ENCODE data around the gene LTBP2. TPM values are rescaled to one million over a fixed set of nuclear protein-coding genes. Genes with fewer than 3 reads are reported as not detected.

Gene LTBP2
- total and polyA plus RNA-seq, 2 experiments from 2014 or later, result 73.5 to 456 TPM

DNA sequence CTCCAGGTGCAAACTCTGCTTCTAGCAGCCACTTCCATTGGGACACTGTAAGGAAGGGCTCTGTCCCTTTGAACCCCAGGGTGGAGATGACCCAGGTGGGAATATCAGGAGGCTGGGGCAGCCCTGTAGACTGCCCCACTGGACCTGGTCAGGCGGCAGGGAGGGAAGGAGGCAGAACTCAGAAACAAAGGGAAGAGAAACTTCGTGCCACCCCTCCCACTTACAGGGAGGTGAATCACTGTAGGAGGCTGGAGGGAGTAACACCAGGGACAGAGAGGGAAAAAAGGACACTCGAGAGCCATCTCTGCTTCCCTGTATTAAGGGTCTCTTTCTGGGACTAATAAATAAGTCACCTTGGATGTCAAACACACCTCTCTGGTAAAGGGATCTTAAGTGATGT lies 81.0 kb downstream of the LTBP2 start:
- Histone ChIP-seq H3K9me3 (ENCODE audit: low read depth) (no peaks in the 10 kb centered on the region), H3K27me3 (replicated peaks; ENCODE audit: insufficient read depth) (no peaks in the 10 kb centered on the region), H3F3A (ENCODE audit: insufficient read depth) (peaks cover 23% of the 10 kb centered on the region), H3K9ac (no peak overlapping the region), H3K4me1 (ENCODE audit: insufficient read depth) (no peaks in the 10 kb centered on the region), H2AFZ (no peak overlapping the region), H3K27ac (no peak overlapping the region), H3K36me3 (ENCODE audit: low read depth) (peaks cover 15% of the 10 kb centered on the region; the same call in 1 of the 2 replicates), H3K9me2 (ENCODE audit: insufficient read depth) (no peaks in the 10 kb centered on the region), H3K4me2 (ENCODE audit: unreplicated experiment) (no peak overlapping the region), H4K20me1 (ENCODE audit: insufficient read depth) (no peaks in the 10 kb centered on the region), H3K4me3 (no peak overlapping the region), H3K79me2 (ENCODE audit: insufficient read depth) (no peaks in the 10 kb centered on the region)
- TF ChIP-seq EZH2 (IDR thresholded peaks at IDR 0.05; ENCODE audit: insufficient read depth, poor library complexity, severe bottlenecking) (no peak), EZH2phosphoT487 (IDR thresholded peaks at IDR 0.05; ENCODE audit: insufficient read depth, low read depth) (no peak)
- in situ Hi-C loops (cut with MboI), result no loop called here
- 87 to 92% methylated on average over 3 of the region's 3 CpGs for WGBS, 2 experiments (ENCODE audit: low coverage in 1 of 2, low lambda C conversion rate in 2 of 2, missing lambda C conversion rate in 2 of 2)
- no peak for DNase-seq

DNA sequence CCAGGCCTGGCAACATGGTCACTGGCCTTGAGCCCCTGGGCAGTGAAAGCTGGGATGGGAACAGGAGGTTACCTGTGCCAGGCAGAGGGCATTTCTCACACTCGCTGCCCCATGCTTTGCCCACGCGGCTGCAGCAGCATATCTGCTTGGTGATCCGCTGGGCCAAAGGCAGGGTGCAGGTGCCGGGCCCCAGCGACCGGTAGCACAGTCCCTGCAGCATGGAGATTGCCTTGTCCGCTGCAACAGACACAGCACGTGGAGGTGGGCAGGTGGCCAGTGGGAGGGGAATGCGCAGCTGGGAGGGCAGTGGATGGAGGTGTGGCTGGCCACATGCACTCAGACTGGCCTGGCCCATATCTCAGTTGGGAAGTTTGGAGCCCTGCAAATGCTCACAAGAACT lies 83.2 kb downstream of the LTBP2 start:
- Histone ChIP-seq H3K9me3 (ENCODE audit: low read depth) (no peaks in the 10 kb centered on the region), H4K20me1 (ENCODE audit: insufficient read depth) (no peaks in the 10 kb centered on the region), H3K27ac (no peak overlapping the region), H3K4me3 (no peak overlapping the region), H3K4me2 (ENCODE audit: unreplicated experiment) (no peak overlapping the region), H3K27me3 (replicated peaks; ENCODE audit: insufficient read depth) (no peaks in the 10 kb centered on the region), H3K9ac (no peak overlapping the region), H2AFZ (no peak overlapping the region), H3K4me1 (ENCODE audit: insufficient read depth) (peaks cover 16% of the 10 kb centered on the region), H3K79me2 (ENCODE audit: insufficient read depth) (no peaks in the 10 kb centered on the region), H3F3A (ENCODE audit: insufficient read depth) (peaks cover 25% of the 10 kb centered on the region), H3K36me3 (ENCODE audit: low read depth) (peaks cover 13% of the 10 kb centered on the region; the same call in 1 of the 2 replicates), H3K9me2 (ENCODE audit: insufficient read depth) (no peaks in the 10 kb centered on the region)
- TF ChIP-seq EZH2 (IDR thresholded peaks at IDR 0.05; ENCODE audit: insufficient read depth, poor library complexity, severe bottlenecking) (no peak), EZH2phosphoT487 (IDR thresholded peaks at IDR 0.05; ENCODE audit: insufficient read depth, low read depth) (no peak)
- in situ Hi-C loops (cut with MboI), result no loop called here
- WGBS, 2 experiments (ENCODE audit: low coverage in 1 of 2, low lambda C conversion rate in 2 of 2, missing lambda C conversion rate in 2 of 2), result 94% methylated on average over 10 of the region's 10 CpGs
- no peak for DNase-seq

DNA sequence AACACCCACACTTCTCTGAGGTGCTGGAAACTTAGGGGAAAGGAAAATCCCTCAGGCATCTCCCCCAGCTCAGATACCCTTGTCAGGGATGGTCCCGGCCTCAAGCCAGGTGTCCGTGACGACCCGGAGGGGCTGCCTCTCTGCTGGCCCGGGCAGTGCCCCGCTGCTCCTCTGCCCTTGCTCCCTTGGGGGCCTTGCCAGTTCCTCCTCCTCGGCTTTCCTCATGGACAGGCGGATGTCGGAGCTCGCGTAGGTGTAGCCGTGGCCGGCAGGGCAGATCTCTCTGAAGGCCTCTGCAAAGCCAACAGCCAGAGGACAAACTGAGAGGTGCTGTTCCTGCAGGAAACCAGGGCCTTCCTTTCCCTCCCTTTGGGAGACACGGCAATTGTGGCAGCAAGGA lies 83.6 kb downstream of the LTBP2 start:
- no peaks in the 10 kb centered on the region for H3K27me3 ChIP-seq (replicated peaks; ENCODE audit: insufficient read depth)
- no peak overlapping the region for H3K4me3 ChIP-seq
- peaks cover 16% of the 10 kb centered on the region for H3K4me1 ChIP-seq (ENCODE audit: insufficient read depth)
- H3K27ac ChIP-seq, result no peak overlapping the region
- no peak for DNase-seq
- peaks cover 13% of the 10 kb centered on the region; the same call in 1 of the 2 replicates for H3K36me3 ChIP-seq (ENCODE audit: low read depth)
- no peaks in the 10 kb centered on the region for H3K79me2 ChIP-seq (ENCODE audit: insufficient read depth)
- H3F3A ChIP-seq (ENCODE audit: insufficient read depth), result peaks cover 25% of the 10 kb centered on the region
- in situ Hi-C loops (cut with MboI), result no loop called here
- 97 to 98% methylated on average over 14 of the region's 14 CpGs for WGBS, 2 experiments (ENCODE audit: low coverage in 1 of 2, low lambda C conversion rate in 2 of 2, missing lambda C conversion rate in 2 of 2)
- no peak overlapping the region for H3K4me2 ChIP-seq (ENCODE audit: unreplicated experiment)
- H3K9me2 ChIP-seq (ENCODE audit: insufficient read depth), result no peaks in the 10 kb centered on the region
- no peak overlapping the region for H2AFZ ChIP-seq
- TF ChIP-seq EZH2 (IDR thresholded peaks at IDR 0.05; ENCODE audit: insufficient read depth, poor library complexity, severe bottlenecking) (no peak), EZH2phosphoT487 (IDR thresholded peaks at IDR 0.05; ENCODE audit: insufficient read depth, low read depth) (no peak)
- H4K20me1 ChIP-seq (ENCODE audit: insufficient read depth), result no peaks in the 10 kb centered on the region
- no peak overlapping the region for H3K9ac ChIP-seq
- H3K9me3 ChIP-seq (ENCODE audit: low read depth), result no peaks in the 10 kb centered on the region

DNA sequence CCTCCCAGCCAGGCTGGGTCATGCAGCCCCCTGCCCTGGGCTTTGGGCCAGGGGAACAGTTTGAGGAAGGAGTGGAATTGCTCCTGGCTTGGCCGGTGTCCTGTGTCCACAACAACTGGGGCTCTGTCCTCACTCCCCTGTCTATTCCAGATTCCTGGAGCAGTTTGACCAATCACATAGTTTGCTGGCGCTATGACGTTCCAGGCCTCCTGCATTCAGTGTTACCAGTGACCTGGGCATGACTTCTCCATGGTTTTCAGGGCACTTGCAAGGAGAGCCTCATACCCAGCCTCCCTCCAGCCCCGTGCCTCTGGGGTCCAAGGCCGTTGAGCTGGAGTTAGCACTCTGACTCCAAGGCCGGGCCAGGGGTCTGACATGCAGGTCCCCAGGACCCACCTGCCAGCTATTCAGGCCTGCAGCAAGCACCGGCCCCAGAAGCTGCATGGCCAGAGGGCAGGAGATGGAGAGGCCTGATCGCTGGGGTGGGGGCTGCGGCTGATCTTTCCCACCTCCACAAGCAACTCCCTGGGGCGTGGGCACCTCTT lies 84.2 kb downstream of the LTBP2 start:
- H2AFZ ChIP-seq, result no peak overlapping the region

More for the DNA sequence above, 84.2 kb downstream of the LTBP2 start:
- Histone ChIP-seq H3K9me2 (ENCODE audit: insufficient read depth) (no peaks in the 10 kb centered on the region), H3K36me3 (ENCODE audit: low read depth) (peaks cover 13% of the 10 kb centered on the region; the same call in 1 of the 2 replicates), H3K27me3 (replicated peaks; ENCODE audit: insufficient read depth) (no peaks in the 10 kb centered on the region), H3K4me3 (no peak overlapping the region), H3F3A (ENCODE audit: insufficient read depth) (peaks cover 25% of the 10 kb centered on the region), H3K9ac (no peak overlapping the region), H4K20me1 (ENCODE audit: insufficient read depth) (no peaks in the 10 kb centered on the region), H3K9me3 (ENCODE audit: low read depth) (no peaks in the 10 kb centered on the region), H3K4me1 (ENCODE audit: insufficient read depth) (peaks cover 16% of the 10 kb centered on the region), H3K79me2 (ENCODE audit: insufficient read depth) (no peaks in the 10 kb centered on the region), H3K27ac (no peak overlapping the region), H3K4me2 (ENCODE audit: unreplicated experiment) (no peak overlapping the region)
- WGBS, 2 experiments (ENCODE audit: low coverage in 1 of 2, low lambda C conversion rate in 2 of 2, missing lambda C conversion rate in 2 of 2), result 91 to 92% methylated on average over 10 of the region's 10 CpGs
- TF ChIP-seq EZH2 (IDR thresholded peaks at IDR 0.05; ENCODE audit: insufficient read depth, poor library complexity, severe bottlenecking) (no peak), EZH2phosphoT487 (IDR thresholded peaks at IDR 0.05; ENCODE audit: insufficient read depth, low read depth) (no peak)
- in situ Hi-C loops (cut with MboI), result no loop called here
- no peak for DNase-seq
